ENCODE measurements around the gene UMAD1. TPM values are rescaled to one million over a fixed set of nuclear protein-coding genes. Genes with fewer than 3 reads are reported as not detected.

Gene UMAD1
- total RNA-seq, 6 experiments from 2014 or later: 7.6 to 15.3 (median 9.5) TPM

DNA sequence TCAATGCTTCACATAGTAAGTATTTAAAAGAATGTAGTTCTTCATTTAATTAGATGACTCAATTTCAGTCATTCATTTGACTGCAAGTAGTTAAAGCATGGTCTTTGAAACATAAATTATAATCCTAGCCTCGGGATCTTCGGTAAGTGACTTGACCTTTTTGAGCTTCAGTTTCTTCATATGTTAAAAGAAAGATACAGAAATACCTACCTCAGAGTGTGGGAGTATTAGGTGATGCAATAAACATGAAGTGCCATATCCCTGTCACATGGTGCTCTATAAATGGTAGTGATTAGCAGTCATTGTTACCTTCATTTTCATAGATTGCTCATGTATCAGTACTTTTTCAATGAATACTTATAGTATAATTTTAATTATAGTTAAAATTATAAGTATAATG, 31.2 kb upstream of the UMAD1 start:
- ATAC-seq: no peak
- Histone ChIP-seq H3K4me3 (no peak overlapping the region), H3K9me3 (no peaks in the 10 kb centered on the region), H3K4me1 (no peaks in the 10 kb centered on the region), H3K36me3 (peaks cover 0 to 19% (median 0%) of the 10 kb centered on the region in 4 donors), H3K27me3 (no peaks in the 10 kb centered on the region), H3K27ac (no peak overlapping the region)
- 96% methylated on average over 2 of the region's 2 CpGs for WGBS (ENCODE audit: insufficient coverage, low coverage, low lambda C conversion rate, missing lambda C conversion rate)
- no peak for DNase-seq
- TF ChIP-seq POLR2A (IDR thresholded peaks at IDR 0.05) (no peak), CTCF (IDR thresholded peaks at IDR 0.05) (no peak)
- intact Hi-C loops (cut with DNase I): no loop called here

GRCh38 chr7:7612519-7612918, 28.0 kb upstream of the UMAD1 start:
- WGBS (ENCODE audit: insufficient coverage, low coverage, low lambda C conversion rate, missing lambda C conversion rate): 100% methylated on average over 1 of the region's 1 CpG
- TF ChIP-seq POLR2A (IDR thresholded peaks at IDR 0.05) (no peak), CTCF (IDR thresholded peaks at IDR 0.05) (no peak)
- intact Hi-C loops (cut with DNase I): no loop called here
- ATAC-seq: no peak
- H3K36me3 ChIP-seq: peaks cover 0 to 2% (median 0%) of the 10 kb centered on the region in 4 donors
- H3K9me3 ChIP-seq: no peaks in the 10 kb centered on the region
- H3K4me1 ChIP-seq: no peaks in the 10 kb centered on the region
- H3K4me3 ChIP-seq: no peak overlapping the region
- no peak for DNase-seq
- H3K27me3 ChIP-seq: no peaks in the 10 kb centered on the region
- H3K27ac ChIP-seq: no peak overlapping the region

DNA sequence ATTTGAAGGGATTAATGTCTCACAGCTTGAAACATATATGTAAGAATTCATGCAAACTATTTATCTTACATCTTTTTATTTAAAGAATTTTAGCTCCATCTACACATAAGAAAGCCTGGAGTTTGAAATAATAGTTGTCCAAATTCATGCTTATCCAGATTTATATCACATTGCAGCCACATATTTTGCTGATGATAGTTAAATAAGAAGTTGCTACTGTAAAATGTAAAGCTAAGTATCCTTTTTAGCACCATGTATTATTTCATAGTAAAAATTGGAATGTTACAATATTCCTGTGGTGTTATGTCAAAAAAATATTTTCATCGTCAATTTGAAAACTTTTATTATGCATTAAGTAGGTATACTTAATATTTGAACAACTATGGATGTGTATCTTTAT, 27.3 kb upstream of the UMAD1 start:
- H3K27ac ChIP-seq: no peak overlapping the region
- H3K9me3 ChIP-seq: no peaks in the 10 kb centered on the region
- H3K36me3 ChIP-seq: no peaks in the 10 kb centered on the region
- intact Hi-C loops (cut with DNase I): no loop called here
- no peak overlapping the region for H3K4me3 ChIP-seq
- no peak for ATAC-seq
- TF ChIP-seq POLR2A (IDR thresholded peaks at IDR 0.05) (no peak), CTCF (IDR thresholded peaks at IDR 0.05) (no peak)
- H3K4me1 ChIP-seq: no peaks in the 10 kb centered on the region
- DNase-seq: no peak
- 100% methylated on average over 1 of the region's 1 CpG for WGBS (ENCODE audit: insufficient coverage, low coverage, low lambda C conversion rate, missing lambda C conversion rate)
- no peaks in the 10 kb centered on the region for H3K27me3 ChIP-seq

GRCh38 chr7:7614018-7614741, 26.4 kb upstream of the UMAD1 start:
- Histone ChIP-seq H3K4me3 (no peak overlapping the region), H3K36me3 (no peaks in the 10 kb centered on the region), H3K27me3 (no peaks in the 10 kb centered on the region), H3K27ac (no peak overlapping the region), H3K9me3 (no peaks in the 10 kb centered on the region), H3K4me1 (no peaks in the 10 kb centered on the region)
- no peak for ATAC-seq
- intact Hi-C loops (cut with DNase I): no loop called here
- no peak for TF ChIP-seq CTCF (IDR thresholded peaks at IDR 0.05)
- TF ChIP-seq POLR2A (IDR thresholded peaks at IDR 0.05): no peak
- 68% methylated on average over 4 of the region's 4 CpGs for WGBS (ENCODE audit: insufficient coverage, low coverage, low lambda C conversion rate, missing lambda C conversion rate)
- no peak for DNase-seq
